Measurements from ENCODE around the gene TGFA.

DNA sequence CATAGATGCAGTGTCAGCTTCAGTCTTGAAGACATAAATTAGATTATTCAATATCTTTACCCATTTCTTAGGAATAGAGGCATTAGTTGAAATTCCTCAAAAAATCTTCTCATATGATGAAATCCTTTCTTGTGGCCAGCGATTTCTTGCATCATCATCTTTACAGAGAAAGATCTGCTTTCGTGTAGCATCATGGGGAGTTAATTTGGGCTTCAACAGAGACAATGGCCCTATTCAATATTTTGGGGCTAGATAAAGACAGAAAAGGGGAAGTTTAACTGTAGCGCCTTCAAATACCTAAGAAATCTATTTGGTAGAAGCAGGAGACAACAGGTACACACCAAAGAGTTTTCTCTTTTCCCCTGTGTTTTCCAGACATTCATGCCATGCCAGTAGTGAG is 73.8 kb downstream of the TGFA start:
- TF ChIP-seq CTCF (conservative IDR thresholded peaks at IDR 0.05 in 1 of 2, IDR thresholded peaks at IDR 0.05 in 1 of 2; ENCODE audit: low read depth in 1 of 2, low read length in 2 of 2): no peak
- TF ChIP-seq EZH2 (IDR thresholded peaks at IDR 0.05; ENCODE audit: low read length, missing control alignments): no peak

Data from fibroblast of lung (primary cell).